ENCODE results near the gene PLGRKT.

The PLGRKT gene

DNA sequence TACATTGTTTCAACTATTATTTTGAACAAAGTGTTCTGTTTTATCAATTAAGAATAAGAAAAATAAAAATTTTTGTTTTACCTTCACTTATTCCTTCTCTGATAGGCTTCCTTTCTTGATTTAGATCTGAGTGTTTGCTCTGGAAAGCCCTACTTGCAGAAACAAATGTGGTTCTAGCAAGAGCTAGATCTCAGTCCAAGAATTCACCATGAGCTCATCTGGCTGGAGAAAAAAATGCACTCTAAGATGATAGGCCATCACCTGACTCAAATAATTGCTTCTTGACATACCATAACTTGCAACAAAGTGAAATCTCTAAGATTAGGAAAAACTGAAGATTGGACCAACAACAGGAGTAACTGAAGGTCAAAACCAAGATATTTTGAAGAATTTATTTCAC is 126.9 kb downstream of the PLGRKT start:
- no peak for DNase-seq (ENCODE audit: low read depth)
